ENCODE results near the gene INPP4B. TPM values are rescaled to one million over a fixed set of nuclear protein-coding genes. Genes with fewer than 3 reads are reported as not detected.

INPP4B gene
- total RNA-seq, 1 donor from 2014 or later, result 12.0 TPM

- DNase-seq (ENCODE audit: low read depth), result no peak
- no peak for TF ChIP-seq CTCF (conservative IDR thresholded peaks at IDR 0.05; ENCODE audit: low read depth, low read length)
- no peak overlapping the region for H3K4me3 ChIP-seq (ENCODE audit: low read depth, low read length)
Measured at GRCh38 chr4:142155347-142155746, 690.8 kb downstream of the INPP4B start.

- no peak for DNase-seq (ENCODE audit: low read depth)
- TF ChIP-seq CTCF (conservative IDR thresholded peaks at IDR 0.05; ENCODE audit: low read depth, low read length), result no peak
- no peak overlapping the region for H3K4me3 ChIP-seq (ENCODE audit: low read depth, low read length)
Measured at GRCh38 chr4:142150483-142150882, 695.6 kb downstream of the INPP4B start.

GRCh38 chr4:142144813-142145212 lies 701.3 kb downstream of the INPP4B start:
- no peak overlapping the region for H3K4me3 ChIP-seq (ENCODE audit: low read depth, low read length)
- no peak for TF ChIP-seq CTCF (conservative IDR thresholded peaks at IDR 0.05; ENCODE audit: low read depth, low read length)
- no peak for DNase-seq (ENCODE audit: low read depth)

GRCh38 chr4:142142366-142143054 lies 703.6 kb downstream of the INPP4B start:
- TF ChIP-seq CTCF (conservative IDR thresholded peaks at IDR 0.05; ENCODE audit: low read depth, low read length), result no peak
- no peak overlapping the region for H3K4me3 ChIP-seq (ENCODE audit: low read depth, low read length)
- no peak for DNase-seq (ENCODE audit: low read depth)

- no peak for DNase-seq (ENCODE audit: low read depth)
- no peak overlapping the region for H3K4me3 ChIP-seq (ENCODE audit: low read depth, low read length)
- no peak for TF ChIP-seq CTCF (conservative IDR thresholded peaks at IDR 0.05; ENCODE audit: low read depth, low read length)
Measured at GRCh38 chr4:142141224-142141623, 704.9 kb downstream of the INPP4B start.

GRCh38 chr4:142130666-142131065 lies 715.4 kb downstream of the INPP4B start:
- no peak for TF ChIP-seq CTCF (conservative IDR thresholded peaks at IDR 0.05; ENCODE audit: low read depth, low read length)
- H3K4me3 ChIP-seq (ENCODE audit: low read depth, low read length), result no peak overlapping the region
- no peak for DNase-seq (ENCODE audit: low read depth)

- no peak for DNase-seq (ENCODE audit: low read depth)
- no peak overlapping the region for H3K4me3 ChIP-seq (ENCODE audit: low read depth, low read length)
- TF ChIP-seq CTCF (conservative IDR thresholded peaks at IDR 0.05; ENCODE audit: low read depth, low read length), result no peak
Measured at GRCh38 chr4:142129931-142130330, 716.2 kb downstream of the INPP4B start.

Data from epithelial cell of proximal tubule (primary cell).